MM.1S (cell line): ENCODE results near the gene RAP2B.

Experiments used
- DNase-seq: peaks from one replicate; pipeline ENCODE4 v3.0.0-alpha.2; 2015
- H2AFZ ChIP-seq: fragments of 300-600 bp; sonication (generic); 2 replicates; pipeline ENCODE4 v1.6.0; 2016; ENCODE audit warnings: antibody characterized with exemption, low read length
- H3F3A ChIP-seq: fragments of 300-600 bp; sonication (generic); 2 replicates; pipeline ENCODE4 v1.6.1; 2016; ENCODE audit warnings: mild to moderate bottlenecking, antibody characterized with exemption, low read length, moderate library complexity, mixed read lengths; ENCODE audit not compliant: insufficient read depth
- H3K27ac ChIP-seq: fragments of 300-600 bp; sonication (generic); 2 replicates; pipeline ENCODE4 v1.5.1; 2016; ENCODE audit warnings: mild to moderate bottlenecking, low read length
- H3K27me3 ChIP-seq: fragments of 300-600 bp; sonication (generic); replicated peaks from 2 replicates; pipeline ENCODE4 v1.6.0; 2016; ENCODE audit warnings: low read length; ENCODE audit not compliant: insufficient read depth
- H3K36me3 ChIP-seq: fragments of 300-600 bp; sonication (generic); replicated peaks from 2 replicates; pipeline ENCODE4 v1.6.1; 2016; ENCODE audit warnings: mild to moderate bottlenecking, low read length, mixed read lengths; ENCODE audit not compliant: insufficient read depth
- H3K4me1 ChIP-seq: fragments of 300-600 bp; sonication (generic); 2 replicates; pipeline ENCODE4 v1.6.1; 2016; ENCODE audit warnings: low read length, mixed read lengths
- H3K4me2 ChIP-seq: fragments of 300-600 bp; sonication (generic); 2 replicates; pipeline ENCODE4 v1.6.0; 2016; ENCODE audit warnings: low read depth, low read length
- H3K4me3 ChIP-seq: fragments of 300-600 bp; sonication (generic); 2 replicates; pipeline ENCODE4 v1.5.1; 2016; ENCODE audit warnings: low read length, mixed read lengths
- H3K79me2 ChIP-seq: fragments of 300-600 bp; sonication (generic); 2 replicates; pipeline ENCODE4 v1.6.1; 2016; ENCODE audit warnings: mixed run types, low read length, mixed read lengths
- H3K9ac ChIP-seq: fragments of 300-600 bp; sonication (generic); 2 replicates; pipeline ENCODE4 v1.6.1; 2016; ENCODE audit warnings: low read length, mixed read lengths
- H3K9me2 ChIP-seq: fragments of 300-600 bp; sonication (generic); replicated peaks from 2 replicates; pipeline ENCODE4 v1.6.1; 2016; ENCODE audit warnings: mild to moderate bottlenecking, low read length, mixed read lengths; ENCODE audit not compliant: insufficient read depth
- H3K9me3 ChIP-seq: fragments of 300-600 bp; sonication (generic); replicated peaks from 2 replicates; pipeline ENCODE4 v1.6.1; 2016; ENCODE audit warnings: mild to moderate bottlenecking, low read length, mixed read lengths; ENCODE audit not compliant: insufficient read depth
- H4K20me1 ChIP-seq: fragments of 300-600 bp; sonication (generic); 2 replicates; pipeline ENCODE4 v1.6.1; 2016; ENCODE audit warnings: mild to moderate bottlenecking, low read length, moderate library complexity, mixed read lengths; ENCODE audit not compliant: insufficient read depth
- EZH2 ChIP-seq: fragments of 300-600 bp; sonication (generic); optimal IDR thresholded peaks from 2 replicates; pipeline ENCODE3; 2017; ENCODE audit warnings: low read depth, mild to moderate bottlenecking, antibody characterized with exemption, low read length, mixed read lengths
- EZH2phosphoT487 ChIP-seq: fragments of 300-600 bp; sonication (generic); IDR thresholded peaks from 2 replicates; pipeline ENCODE4 v1.6.1; 2018; ENCODE audit warnings: antibody characterized with exemption, low read length
- TF ChIP-seq, protein P1 (sequence below): fragments of 300-600 bp; sonication (generic); IDR thresholded peaks from 2 replicates; pipeline ENCODE4 v1.5.1; 2016; ENCODE audit warnings: antibody characterized with exemption, low read length, mixed read lengths

Gene RAP2B

DNA sequence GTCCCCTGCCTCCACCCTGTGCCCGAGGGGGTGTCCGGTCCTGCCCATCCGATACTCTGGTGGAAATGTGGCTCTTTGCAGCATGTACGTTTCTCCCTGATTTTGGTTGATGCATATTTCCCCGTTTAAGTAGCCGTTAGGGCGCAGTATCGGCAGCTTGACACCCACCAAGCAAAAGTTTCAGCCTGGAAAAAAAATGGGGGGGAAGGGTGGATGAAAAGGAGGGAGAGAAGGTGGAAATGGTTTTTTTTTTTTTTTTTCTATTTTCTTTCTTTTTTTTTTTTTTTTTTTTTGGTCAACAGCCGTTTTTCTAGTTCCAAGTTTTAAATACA, 1.3 kb downstream of the RAP2B start:
- TF ChIP-seq, protein P1, sequence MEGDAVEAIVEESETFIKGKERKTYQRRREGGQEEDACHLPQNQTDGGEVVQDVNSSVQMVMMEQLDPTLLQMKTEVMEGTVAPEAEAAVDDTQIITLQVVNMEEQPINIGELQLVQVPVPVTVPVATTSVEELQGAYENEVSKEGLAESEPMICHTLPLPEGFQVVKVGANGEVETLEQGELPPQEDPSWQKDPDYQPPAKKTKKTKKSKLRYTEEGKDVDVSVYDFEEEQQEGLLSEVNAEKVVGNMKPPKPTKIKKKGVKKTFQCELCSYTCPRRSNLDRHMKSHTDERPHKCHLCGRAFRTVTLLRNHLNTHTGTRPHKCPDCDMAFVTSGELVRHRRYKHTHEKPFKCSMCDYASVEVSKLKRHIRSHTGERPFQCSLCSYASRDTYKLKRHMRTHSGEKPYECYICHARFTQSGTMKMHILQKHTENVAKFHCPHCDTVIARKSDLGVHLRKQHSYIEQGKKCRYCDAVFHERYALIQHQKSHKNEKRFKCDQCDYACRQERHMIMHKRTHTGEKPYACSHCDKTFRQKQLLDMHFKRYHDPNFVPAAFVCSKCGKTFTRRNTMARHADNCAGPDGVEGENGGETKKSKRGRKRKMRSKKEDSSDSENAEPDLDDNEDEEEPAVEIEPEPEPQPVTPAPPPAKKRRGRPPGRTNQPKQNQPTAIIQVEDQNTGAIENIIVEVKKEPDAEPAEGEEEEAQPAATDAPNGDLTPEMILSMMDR = no peak
- TF ChIP-seq EZH2 = no peak
- no peak for TF ChIP-seq EZH2phosphoT487
- Histone ChIP-seq H3K4me2 (peak overlapping the region; percentile 85), H3K9ac (peak overlapping the region; percentile 82), H4K20me1 (peaks cover 16% of the 10 kb centered on the region), H3K27me3 (no peaks in the 10 kb centered on the region), H3K4me3 (peak overlapping the region; percentile 95), H3F3A (peaks cover 18% of the 10 kb centered on the region), H3K4me1 (peaks cover 27% of the 10 kb centered on the region), H3K9me3 (no peaks in the 10 kb centered on the region), H3K79me2 (peaks cover 59% of the 10 kb centered on the region), H3K9me2 (no peaks in the 10 kb centered on the region), H2AFZ (peak overlapping the region; percentile 38; the same call in 1 of the 2 replicates), H3K36me3 (no peaks in the 10 kb centered on the region), H3K27ac (peak overlapping the region; percentile 98; the same call in 1 of the 2 replicates)
- DNase-seq = no peak

DNA sequence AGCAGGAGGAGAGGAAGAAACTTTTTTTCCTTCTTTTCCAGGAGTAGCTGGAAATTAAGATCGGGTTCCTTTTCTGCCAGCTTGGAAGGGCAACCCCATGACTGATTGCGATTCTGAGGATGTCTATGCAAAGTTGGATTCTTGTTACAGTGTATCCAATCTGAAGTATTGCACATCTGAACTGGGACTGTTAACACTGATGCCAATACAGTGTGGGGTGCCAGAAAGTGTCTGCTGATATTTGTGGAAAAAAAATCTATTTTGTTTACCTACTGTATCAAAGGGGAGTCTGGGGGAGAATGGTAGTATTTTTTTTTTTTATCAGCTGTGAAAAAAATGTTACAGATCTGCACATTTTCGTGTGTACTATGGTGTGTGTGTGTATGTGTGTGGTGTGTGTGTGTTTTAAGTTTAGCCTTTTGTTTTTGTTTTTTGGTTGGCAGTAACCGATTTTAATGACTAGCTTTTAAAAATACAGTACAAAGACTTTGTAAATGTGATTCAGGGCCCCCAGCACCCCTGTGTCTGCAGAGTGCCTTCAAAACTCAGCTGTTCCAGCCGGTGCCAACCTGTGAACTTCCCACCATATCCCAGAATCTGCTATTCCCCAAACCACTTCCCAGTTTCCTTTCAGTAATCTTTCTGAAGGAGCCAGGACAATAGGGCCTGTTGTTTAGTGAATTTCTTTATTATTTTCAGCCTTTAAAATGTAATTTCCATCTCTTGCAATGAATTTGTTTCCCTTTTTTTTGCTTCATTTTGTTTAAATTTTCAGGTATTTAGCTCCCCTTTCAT, 1.9 kb downstream of the RAP2B start:
- Histone ChIP-seq H3K27me3 (no peaks in the 10 kb centered on the region), H3K9me3 (no peaks in the 10 kb centered on the region), H3K4me2 (peak overlapping the region; percentile 85), H3K4me1 (peaks cover 27% of the 10 kb centered on the region), H3K9me2 (no peaks in the 10 kb centered on the region), H4K20me1 (peaks cover 16% of the 10 kb centered on the region), H3K4me3 (peak overlapping the region; percentile 95), H3K79me2 (peaks cover 62% of the 10 kb centered on the region), H3K36me3 (no peaks in the 10 kb centered on the region), H3K9ac (peak overlapping the region; percentile 82; the same call in 1 of the 2 replicates), H3K27ac (no peak overlapping the region), H2AFZ (no peak overlapping the region), H3F3A (peaks cover 18% of the 10 kb centered on the region)
- TF ChIP-seq EZH2phosphoT487 = no peak
- TF ChIP-seq EZH2 = no peak
- TF ChIP-seq, protein P1 = no peak
- peak; percentile 30 for DNase-seq

- Histone ChIP-seq H3K9ac (no peak overlapping the region; the same call in 1 of the 2 replicates), H3K9me2 (no peaks in the 10 kb centered on the region), H3K4me1 (peaks cover 21% of the 10 kb centered on the region), H2AFZ (no peak overlapping the region), H3K27me3 (no peaks in the 10 kb centered on the region), H3F3A (peaks cover 12% of the 10 kb centered on the region), H3K4me3 (peak overlapping the region; percentile 95), H3K79me2 (peaks cover 62% of the 10 kb centered on the region), H4K20me1 (peaks cover 16% of the 10 kb centered on the region), H3K27ac (no peak overlapping the region), H3K36me3 (no peaks in the 10 kb centered on the region), H3K9me3 (no peaks in the 10 kb centered on the region), H3K4me2 (peak overlapping the region; percentile 85)
- TF ChIP-seq, protein P1 = peak; percentile 41
- TF ChIP-seq EZH2 = no peak
- peak; percentile 24 for DNase-seq
These were observed 3.2 kb downstream of the RAP2B start for GRCh38 chr3:153165261-153165681.
